IMR-90 (cell line): ENCODE data around the gene NCBP2L. TPM values are rescaled to one million over a fixed set of nuclear protein-coding genes. Genes with fewer than 3 reads are reported as not detected.

Source experiments
- ATAC-seq: fragments of 200-7000 bp; cut with Tn5 transposase; 2 replicates; pipeline ENCODE4 v1.9.1; 2020; ENCODE audit warnings: low read depth, mild to moderate bottlenecking, moderate library complexity
- BruUV-seq: library from RNA; stranded (reverse); fragments of 400-500 nt; replicated peaks from 2 replicates; lab custom pipeline; 2021; lab: Mats Ljungman, UMichigan
- CTCF ChIA-PET: fragments of 300-600 bp; formaldehyde crosslinking; extraction: SDS; loops from one replicate; lab custom pipeline; 2021; ENCODE audit warnings: antibody characterized with exemption; lab: Yijun Ruan, JAX
- POLR2A ChIA-PET: fragments of 300-600 bp; sonication (Branson Sonifier 250); formaldehyde crosslinking; loops from one replicate; lab custom pipeline; 2022; ENCODE audit warnings: antibody characterized with exemption; ENCODE audit not compliant: unreplicated experiment; lab: Charles Lee
- DNase-seq: peaks from one replicate; pipeline ENCODE4 v3.0.0; 2013
- H2AFZ ChIP-seq: replicated peaks from 2 replicates; pipeline ENCODE3; 2013; ENCODE audit warnings: low read length, mild to moderate bottlenecking; ENCODE audit not compliant: poor library complexity
- H2AK5ac ChIP-seq: 2 replicates; pipeline ENCODE4 v1.6.1; 2013; ENCODE audit warnings: low read depth, low read length, inconsistent platforms
- H2AK9ac ChIP-seq: replicated peaks from 2 replicates; pipeline ENCODE3; 2013; ENCODE audit warnings: mild to moderate bottlenecking, low read depth, low read length, moderate library complexity; ENCODE audit not compliant: poor library complexity
- H2BK120ac ChIP-seq: 2 replicates; pipeline ENCODE4 v1.6.1; 2013; ENCODE audit warnings: low read depth, low read length, inconsistent platforms
- H2BK15ac ChIP-seq: 3 replicates; pipeline ENCODE4 v1.6.1; 2013; ENCODE audit warnings: low read depth, low read length, inconsistent platforms
- H2BK20ac ChIP-seq: 2 replicates; pipeline ENCODE4 v1.6.1; 2013; ENCODE audit warnings: low read depth, mild to moderate bottlenecking, inconsistent platforms, low read length, moderate library complexity
- H2BK5ac ChIP-seq: 2 replicates; pipeline ENCODE4 v1.6.1; 2013; ENCODE audit warnings: mild to moderate bottlenecking, low read depth, low read length, inconsistent platforms; ENCODE audit not compliant: poor library complexity, severe bottlenecking
- H3K14ac ChIP-seq: replicated peaks from 2 replicates; pipeline ENCODE4 v1.6.1; 2013; ENCODE audit warnings: low read depth, low read length, inconsistent platforms
- H3K18ac ChIP-seq: 2 replicates; pipeline ENCODE4 v1.6.1; 2013; ENCODE audit warnings: low read depth, low read length, control low read depth
- H3K23ac ChIP-seq: 2 replicates; pipeline ENCODE4 v1.6.1; 2013; ENCODE audit warnings: low read depth, low read length, inconsistent platforms
- H3K27ac ChIP-seq: 2 replicates; pipeline ENCODE4 v1.5.1; 2013; ENCODE audit warnings: mild to moderate bottlenecking, control low read depth, low read length; ENCODE audit not compliant: insufficient read depth
- H3K27me3 ChIP-seq: 2 replicates; pipeline ENCODE4 v1.6.1; 2013; ENCODE audit warnings: low read length; ENCODE audit not compliant: control insufficient read depth, insufficient read depth
- H3K36me3 ChIP-seq: 2 replicates; pipeline ENCODE4 v1.6.1; 2013; ENCODE audit warnings: low read length, mixed read lengths; ENCODE audit not compliant: control insufficient read depth, insufficient read depth
- H3K4ac ChIP-seq: 2 replicates; pipeline ENCODE4 v1.6.1; 2013; ENCODE audit warnings: low read depth, low read length, inconsistent platforms
- H3K4me1 ChIP-seq: 2 replicates; pipeline ENCODE4 v1.6.1; 2013; ENCODE audit warnings: low read length, mixed read lengths; ENCODE audit not compliant: control insufficient read depth, insufficient read depth
- H3K4me2 ChIP-seq: 2 replicates; pipeline ENCODE4 v1.6.1; 2013; ENCODE audit warnings: low read depth, mild to moderate bottlenecking, control low read depth, low read length, moderate library complexity
- H3K4me3 ChIP-seq: 2 replicates; pipeline ENCODE4 v1.5.1; 2013; ENCODE audit warnings: low read depth, mild to moderate bottlenecking, control low read depth, low read length, moderate library complexity; ENCODE audit not compliant: insufficient read depth
- H3K56ac ChIP-seq: 2 replicates; pipeline ENCODE4 v1.6.1; 2013; ENCODE audit warnings: low read length, inconsistent platforms; ENCODE audit not compliant: insufficient read depth; ENCODE audit errors: extremely low read depth
- H3K79me1 ChIP-seq, 2 experiments: 2 replicates each; pipeline ENCODE4 v1.6.1; 2013; ENCODE audit warnings: low read length in 2 of 2, inconsistent platforms in 1 of 2, low read depth in 1 of 2
- H3K9ac ChIP-seq: 2 replicates; pipeline ENCODE4 v1.6.1; 2013; ENCODE audit warnings: low read depth, low read length, control low read depth
- H3K9me1 ChIP-seq: 2 replicates; pipeline ENCODE4 v1.6.1; 2013; ENCODE audit warnings: low read length, inconsistent platforms; ENCODE audit not compliant: insufficient read depth
- H3K9me3 ChIP-seq: 2 replicates; pipeline ENCODE4 v1.6.1; 2013; ENCODE audit warnings: low read length; ENCODE audit not compliant: control insufficient read depth, insufficient read depth
- H4K20me1 ChIP-seq: 2 replicates; pipeline ENCODE4 v1.6.1; 2013; ENCODE audit warnings: low read length, inconsistent platforms; ENCODE audit not compliant: insufficient read depth
- H4K5ac ChIP-seq: 2 replicates; pipeline ENCODE4 v1.6.1; 2013; ENCODE audit warnings: mild to moderate bottlenecking, low read depth, low read length, control low read depth
- H4K8ac ChIP-seq, 2 experiments: 2 replicates each; pipeline ENCODE4 v1.6.1; 2013; ENCODE audit warnings: low read depth in 2 of 2, low read length in 2 of 2, control low read depth in 1 of 2, inconsistent platforms in 1 of 2
- H4K91ac ChIP-seq: 2 replicates; pipeline ENCODE4 v1.6.1; 2013; ENCODE audit warnings: low read depth, low read length, inconsistent platforms; ENCODE audit not compliant: insufficient read depth
- BHLHE40 ChIP-seq: fragments of 150-350 bp; IDR thresholded peaks from 2 replicates; pipeline ENCODE4 v1.6.1; 2016; ENCODE audit warnings: mild to moderate bottlenecking, low read depth, low read length
- CEBPB ChIP-seq: IDR thresholded peaks from 2 replicates; pipeline ENCODE4 v1.6.1; 2012; ENCODE audit warnings: low read depth, low read length, improper control_type of control experiment
- CHD1 ChIP-seq: IDR thresholded peaks from 2 replicates; pipeline ENCODE4 v1.6.1; 2012; ENCODE audit warnings: low read depth, low read length, improper control_type of control experiment
- ELK1 ChIP-seq: fragments of 150-350 bp; IDR thresholded peaks from 2 replicates; pipeline ENCODE4 v1.6.1; 2016; ENCODE audit warnings: low read depth, mild to moderate bottlenecking, low read length, moderate library complexity, borderline replicate concordance
- FOS ChIP-seq: fragments of 150-350 bp; IDR thresholded peaks from 2 replicates; pipeline ENCODE4 v1.6.1; 2016; ENCODE audit warnings: low read depth, low read length
- MAFK ChIP-seq: IDR thresholded peaks from 2 replicates; pipeline ENCODE4 v1.6.1; 2012; ENCODE audit warnings: low read depth, low read length, improper control_type of control experiment
- MAZ ChIP-seq: IDR thresholded peaks from 2 replicates; pipeline ENCODE4 v1.6.1; 2012; ENCODE audit warnings: low read depth, mild to moderate bottlenecking, low read length, improper control_type of control experiment, moderate library complexity, borderline replicate concordance
- MXI1 ChIP-seq: IDR thresholded peaks from 2 replicates; pipeline ENCODE4 v1.6.1; 2012; ENCODE audit warnings: low read depth, mild to moderate bottlenecking, low read length, moderate library complexity, borderline replicate concordance
- NFE2L2 ChIP-seq: fragments of 150-350 bp; IDR thresholded peaks from 2 replicates; pipeline ENCODE4 v1.6.1; 2016; ENCODE audit warnings: low read depth, mild to moderate bottlenecking, low read length
- POLR2A ChIP-seq: IDR thresholded peaks from 2 replicates; pipeline ENCODE4 v1.6.1; 2012; ENCODE audit warnings: mild to moderate bottlenecking, low read depth, low read length
- RAD21 ChIP-seq: IDR thresholded peaks from 2 replicates; pipeline ENCODE4 v1.6.1; 2012; ENCODE audit warnings: low read length, improper control_type of control experiment
- RCOR1 ChIP-seq: IDR thresholded peaks from 2 replicates; pipeline ENCODE4 v1.6.1; 2012; ENCODE audit warnings: mild to moderate bottlenecking, low read length, improper control_type of control experiment; ENCODE audit not compliant: insufficient replicate concordance
- RFX5 ChIP-seq: IDR thresholded peaks from 2 replicates; pipeline ENCODE4 v1.8.0; 2012; ENCODE audit warnings: low read depth, mild to moderate bottlenecking, low read length, moderate library complexity
- SMC3 ChIP-seq: fragments of 150-350 bp; IDR thresholded peaks from 2 replicates; pipeline ENCODE4 v1.6.1; 2016; ENCODE audit warnings: low read depth, mild to moderate bottlenecking, antibody characterized with exemption, low read length, moderate library complexity
- USF2 ChIP-seq: fragments of 150-350 bp; IDR thresholded peaks from 2 replicates; pipeline ENCODE4 v1.6.1; 2017; ENCODE audit warnings: mild to moderate bottlenecking, antibody characterized with exemption, low read length, low read depth
- WGBS, 2 experiments: methylation state at CpG; one replicate each; pipeline versions ENCODE4 v1.1.5 to v1.1.7; 2013; ENCODE audit warnings: missing lambda C conversion rate in 2 of 2; ENCODE audit not compliant: insufficient read length in 1 of 2; ENCODE audit errors: extremely low coverage in 2 of 2; 5-methylcytosine and 5-hydroxymethylcytosine counted together
- dilution Hi-C: fragments of 300-500 bp; cut with HindIII; formaldehyde crosslinking; loops from one replicate; pipeline ENCODE4 v1.14.3; 2018; ENCODE audit warnings: low sequenced_read_pairs; ENCODE audit not compliant: unreplicated experiment
- in situ Hi-C: fragments of 300-500 bp; cut with MboI; formaldehyde crosslinking; loops from 3 replicates; pipeline ENCODE4 v1.14.3; 2019; ENCODE audit warnings: low sequenced_read_pairs, inconsistent platforms, mixed read lengths
- intact Hi-C: fragments of 100-400 bp; cut with micrococcal nuclease; formaldehyde crosslinking; loops from 2 replicates; pipeline ENCODE4 v1.10.0; 2022
- polyA plus RNA-seq, 3 experiments: library from polyadenylated mRNA; depleted of rRNA; stranded (reverse); fragments of >200 nt; gene quantifications; 2 replicates each; pipeline ENCODE4 v1.2.3, GENCODE V29; 2012; ENCODE audit warnings: low replicate concordance in 1 of 3
- total RNA-seq: library from RNA; depleted of rRNA; stranded (reverse); fragments of >200 nt; gene quantifications from 2 replicates; pipeline ENCODE4 v1.2.3, GENCODE V29; 2012

The NCBP2L gene
- total and polyA plus RNA-seq, 2 of the 4 experiments (the other 2 are of a cell fraction) = not detected

- WGBS, 2 experiments = 77% methylated on average over 6 of the region's 15 CpGs; no CpG with 5 or more reads in 1 of the 2 experiments
- Histone ChIP-seq H3K4ac (no peak overlapping the region), H2AK9ac (no peak overlapping the region), H3K36me3 (peaks cover 2% of the 10 kb centered on the region; the same call in 1 of the 2 replicates), H3K9me3 (no peaks in the 10 kb centered on the region), H2BK120ac (no peak overlapping the region), H3K9ac (no peak overlapping the region), H3K18ac (no peak overlapping the region), H2AFZ (no peak overlapping the region), H3K56ac (no peak overlapping the region), H3K23ac (no peak overlapping the region), H4K8ac (no peak overlapping the region), H4K5ac (no peak overlapping the region), H2AK5ac (no peak overlapping the region), H3K4me2 (no peak overlapping the region), H3K4me1 (no peaks in the 10 kb centered on the region), H2BK20ac (no peak overlapping the region), H3K9me1 (no peaks in the 10 kb centered on the region), H2BK5ac (no peak overlapping the region), H3K27me3 (peaks cover 7% of the 10 kb centered on the region), H3K79me1 (no peaks in the 10 kb centered on the region), H4K20me1 (no peaks in the 10 kb centered on the region), H2BK15ac (no peak overlapping the region), H3K14ac (no peak overlapping the region), H3K27ac (no peak overlapping the region), H3K4me3 (no peak overlapping the region), H4K91ac (no peak overlapping the region)
- DNase-seq = no peak
- TF ChIP-seq ELK1 = no peak
- no peak for TF ChIP-seq USF2
- no peak for TF ChIP-seq CEBPB
- TF ChIP-seq NFE2L2 = no peak
- no peak for TF ChIP-seq POLR2A
- TF ChIP-seq RAD21 = no peak
- TF ChIP-seq RFX5 = no peak
- no peak for TF ChIP-seq CHD1
- TF ChIP-seq FOS = no peak
- no peak for TF ChIP-seq MAZ
- TF ChIP-seq SMC3 = no peak
- no peak for TF ChIP-seq BHLHE40
- no peak for TF ChIP-seq MAFK
- TF ChIP-seq MXI1 = no peak
- no peak for TF ChIP-seq RCOR1
- ATAC-seq = no peak
- ChIA-PET CTCF (no interaction called here), POLR2A (no interaction called here)
- in situ Hi-C loops (no loop called here), dilution Hi-C loops (no loop called here), intact Hi-C loops (no loop called here)
- BruUV-seq = no TSS peak
These were observed 63.4 kb downstream of the NCBP2L start for GRCh38 chrX:107840971-107841370.
